Mesothelial cell of epicardium (in vitro differentiated cells): ENCODE measurements around the gene NECTIN2. TPM values are rescaled to one million over a fixed set of nuclear protein-coding genes. Genes with fewer than 3 reads are reported as not detected.

Experiments
- DNase-seq, 2 experiments: peaks; one replicate each; pipeline ENCODE4 v3.0.0; 2021; ENCODE audit warnings: low spot score in 2 of 2; ENCODE audit not compliant: unreplicated experiment in 2 of 2
- H3K27ac Mint-ChIP-seq: 2 replicates; pipeline ENCODE4 v1.8.0; 2021; ENCODE audit warnings: mixed read lengths
- H3K27me3 Mint-ChIP-seq: 2 replicates; pipeline ENCODE4 v1.8.0; 2021; ENCODE audit warnings: low read depth, mixed read lengths
- H3K36me3 Mint-ChIP-seq: 2 replicates; pipeline ENCODE4 v1.8.0; 2021; ENCODE audit warnings: mixed read lengths
- H3K4me1 Mint-ChIP-seq: 2 replicates; pipeline ENCODE4 v1.8.0; 2021; ENCODE audit warnings: mixed read lengths
- H3K4me3 Mint-ChIP-seq: 2 replicates; pipeline ENCODE4 v1.8.0; 2021; ENCODE audit warnings: mild to moderate bottlenecking, moderate library complexity, mixed read lengths
- H3K9me3 Mint-ChIP-seq: 2 replicates; pipeline ENCODE4 v1.8.0; 2021; ENCODE audit warnings: mixed read lengths
- total RNA-seq: library from RNA; stranded (reverse); gene quantifications from 3 replicates; pipeline ENCODE4 v1.2.1, GENCODE V29; 2021
- TF ChIP-seq, protein P1 (sequence below): fragments of 200-600 bp; sonication (generic); IDR thresholded peaks from one replicate; pipeline ENCODE4 v1.5.0; 2021; ENCODE audit warnings: antibody characterized with exemption; ENCODE audit not compliant: unreplicated experiment

Gene NECTIN2
- total RNA-seq, 1 donor from 2014 or later = 300 TPM

DNA sequence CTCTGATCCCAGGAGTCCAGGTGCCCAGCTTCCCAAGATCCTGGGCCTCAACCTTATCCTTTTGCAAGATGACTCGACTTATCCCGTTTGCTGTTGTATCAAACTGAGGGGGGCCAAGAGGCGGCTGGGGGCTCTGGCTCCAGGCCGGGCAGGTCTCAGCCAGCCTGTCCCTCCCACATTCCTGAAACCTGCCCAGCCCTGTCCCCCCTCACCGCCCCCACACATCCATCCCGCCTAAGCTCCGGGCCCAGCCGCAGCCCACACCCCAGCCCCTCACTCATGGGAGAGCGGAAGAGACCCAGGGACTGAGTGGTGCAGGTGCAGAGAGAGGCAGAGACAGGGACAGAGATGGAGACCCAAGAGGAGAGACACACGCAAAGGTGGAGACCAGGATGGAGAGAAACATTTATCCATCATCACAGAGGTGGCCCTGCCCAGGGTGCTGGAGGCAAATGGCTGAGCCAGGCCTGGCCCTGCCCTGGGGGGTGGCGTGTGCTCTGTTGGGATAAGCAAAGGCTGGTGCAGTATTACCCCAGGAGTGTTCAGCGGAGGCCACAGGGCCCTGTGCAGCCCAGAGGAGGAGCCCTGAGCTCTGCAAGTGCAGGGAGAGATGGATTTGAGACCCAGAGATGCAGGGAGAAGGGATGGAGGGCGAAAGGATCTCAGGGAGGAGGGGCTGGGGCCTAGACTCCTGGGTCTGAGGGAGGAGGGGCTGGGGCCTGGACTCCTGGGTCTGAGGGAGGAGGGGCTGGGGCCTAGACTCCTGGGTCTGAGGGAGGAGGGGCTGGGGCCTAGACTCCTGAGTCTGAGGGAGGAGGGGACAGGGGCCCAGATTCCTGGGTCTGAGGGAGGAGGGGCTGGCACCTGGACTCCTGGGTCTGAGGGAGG, 35.6 kb upstream of the NECTIN2 start:
- peak in 1 of 2 experiments; percentile 46 for DNase-seq
- Mint-ChIP-seq H3K27me3 (no peaks in the 10 kb centered on the region), H3K4me1 (peaks cover 41% of the 10 kb centered on the region), H3K4me3 (peak overlapping the region; percentile 80), H3K36me3 (peaks cover 24% of the 10 kb centered on the region), H3K27ac (peak overlapping the region; percentile 89), H3K9me3 (no peaks in the 10 kb centered on the region)
- TF ChIP-seq, protein P1, sequence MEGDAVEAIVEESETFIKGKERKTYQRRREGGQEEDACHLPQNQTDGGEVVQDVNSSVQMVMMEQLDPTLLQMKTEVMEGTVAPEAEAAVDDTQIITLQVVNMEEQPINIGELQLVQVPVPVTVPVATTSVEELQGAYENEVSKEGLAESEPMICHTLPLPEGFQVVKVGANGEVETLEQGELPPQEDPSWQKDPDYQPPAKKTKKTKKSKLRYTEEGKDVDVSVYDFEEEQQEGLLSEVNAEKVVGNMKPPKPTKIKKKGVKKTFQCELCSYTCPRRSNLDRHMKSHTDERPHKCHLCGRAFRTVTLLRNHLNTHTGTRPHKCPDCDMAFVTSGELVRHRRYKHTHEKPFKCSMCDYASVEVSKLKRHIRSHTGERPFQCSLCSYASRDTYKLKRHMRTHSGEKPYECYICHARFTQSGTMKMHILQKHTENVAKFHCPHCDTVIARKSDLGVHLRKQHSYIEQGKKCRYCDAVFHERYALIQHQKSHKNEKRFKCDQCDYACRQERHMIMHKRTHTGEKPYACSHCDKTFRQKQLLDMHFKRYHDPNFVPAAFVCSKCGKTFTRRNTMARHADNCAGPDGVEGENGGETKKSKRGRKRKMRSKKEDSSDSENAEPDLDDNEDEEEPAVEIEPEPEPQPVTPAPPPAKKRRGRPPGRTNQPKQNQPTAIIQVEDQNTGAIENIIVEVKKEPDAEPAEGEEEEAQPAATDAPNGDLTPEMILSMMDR = no peak

GRCh38 chr19:44811122-44811419, 35.0 kb upstream of the NECTIN2 start:
- H3K27me3 Mint-ChIP-seq = no peaks in the 10 kb centered on the region
- peak overlapping the region; percentile 66 for H3K27ac Mint-ChIP-seq
- TF ChIP-seq, protein P1 = no peak
- DNase-seq = no peak
- peaks cover 41% of the 10 kb centered on the region for H3K4me1 Mint-ChIP-seq
- H3K9me3 Mint-ChIP-seq = no peaks in the 10 kb centered on the region
- peaks cover 25% of the 10 kb centered on the region for H3K36me3 Mint-ChIP-seq
- H3K4me3 Mint-ChIP-seq = peak overlapping the region; percentile 80

DNA sequence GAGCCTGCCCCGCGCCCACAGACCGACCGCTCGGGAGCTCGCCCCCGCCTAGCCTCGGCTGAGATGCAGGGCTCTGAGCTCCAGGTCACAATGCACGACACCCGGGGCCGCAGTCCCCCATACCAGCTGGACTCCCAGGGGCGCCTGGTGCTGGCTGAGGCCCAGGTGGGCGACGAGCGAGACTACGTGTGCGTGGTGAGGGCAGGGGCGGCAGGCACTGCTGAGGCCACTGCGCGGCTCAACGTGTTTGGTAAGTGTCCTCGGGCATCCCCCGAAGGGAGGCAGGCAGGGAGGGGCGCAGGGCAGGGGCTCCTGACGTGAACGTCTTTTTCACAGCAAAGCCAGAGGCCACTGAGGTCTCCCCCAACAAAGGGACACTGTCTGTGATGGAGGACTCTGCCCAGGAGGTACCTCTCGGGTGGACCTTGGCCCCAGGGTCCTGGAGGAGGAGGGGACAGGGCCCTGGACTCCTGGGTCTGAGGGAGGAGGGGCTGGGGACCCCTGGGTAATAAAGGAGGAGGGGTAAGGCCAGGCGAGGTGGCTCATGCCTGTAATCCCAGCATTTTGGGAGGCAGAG, 33.9 kb upstream of the NECTIN2 start:
- H3K4me1 Mint-ChIP-seq = peaks cover 33% of the 10 kb centered on the region
- no peak overlapping the region for H3K27ac Mint-ChIP-seq
- no peak overlapping the region for H3K4me3 Mint-ChIP-seq
- no peaks in the 10 kb centered on the region for H3K27me3 Mint-ChIP-seq
- no peak for DNase-seq
- H3K9me3 Mint-ChIP-seq = no peaks in the 10 kb centered on the region
- peaks cover 30% of the 10 kb centered on the region for H3K36me3 Mint-ChIP-seq
- TF ChIP-seq, protein P1 = no peak

- Mint-ChIP-seq H3K4me3 (no peak overlapping the region), H3K9me3 (no peaks in the 10 kb centered on the region), H3K27ac (peak overlapping the region; percentile 19), H3K4me1 (peaks cover 24% of the 10 kb centered on the region), H3K27me3 (no peaks in the 10 kb centered on the region), H3K36me3 (peaks cover 33% of the 10 kb centered on the region)
- TF ChIP-seq, protein P1 = no peak
- no peak for DNase-seq
Measured at GRCh38 chr19:44813070-44813840, 32.8 kb upstream of the NECTIN2 start.

DNA sequence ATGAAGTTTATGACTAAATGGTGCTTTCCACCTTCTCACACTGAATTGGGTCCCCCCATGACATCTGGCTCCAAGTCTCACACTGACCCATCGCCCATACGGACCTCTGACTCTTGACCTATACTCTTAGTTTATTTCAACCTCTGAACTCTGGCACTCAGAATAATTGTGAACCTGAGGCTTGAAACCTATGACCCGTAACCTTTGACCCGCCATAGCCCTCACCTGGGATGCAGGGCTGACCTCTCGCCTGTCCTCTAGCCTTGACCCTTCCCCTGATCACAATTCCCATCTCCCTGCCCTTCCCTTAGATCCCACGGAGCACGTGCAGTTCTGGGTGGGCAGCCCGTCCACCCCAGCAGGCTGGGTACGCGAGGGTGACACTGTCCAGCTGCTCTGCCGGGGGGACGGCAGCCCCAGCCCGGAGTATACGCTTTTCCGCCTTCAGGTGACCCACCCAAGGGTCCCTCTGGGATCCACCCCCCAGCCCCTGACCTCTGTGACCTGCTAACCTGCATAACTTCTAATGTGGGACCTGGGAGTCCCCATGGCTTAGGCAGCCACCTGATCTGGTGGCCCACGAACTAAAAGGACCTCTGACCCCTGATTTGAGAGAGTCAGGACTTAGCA, 32.1 kb upstream of the NECTIN2 start:
- Mint-ChIP-seq H3K9me3 (no peaks in the 10 kb centered on the region), H3K27ac (peak overlapping the region; percentile 19), H3K27me3 (no peaks in the 10 kb centered on the region), H3K4me3 (no peak overlapping the region), H3K4me1 (peaks cover 20% of the 10 kb centered on the region), H3K36me3 (peaks cover 35% of the 10 kb centered on the region)
- no peak for DNase-seq
- TF ChIP-seq, protein P1 = no peak
